GM19328 (cell line): Measurements from ENCODE around the gene SRRT.
"Not testable (repeated sequence)": the region's sequence is repeated elsewhere in the genome, so short reads cannot be mapped to it uniquely, and the experiment has no call there.

Experiments
- ATAC-seq: cut with Tn5 transposase; IDR thresholded peaks from one replicate; pipeline ENCODE4 v1.9.1; 2021; ENCODE audit warnings: mild to moderate bottlenecking, moderate library complexity; ENCODE audit not compliant: unreplicated experiment

The SRRT gene

GRCh38 chr7:100921039-100921438, 46.1 kb downstream of the SRRT start:
- ATAC-seq = no peak

DNA sequence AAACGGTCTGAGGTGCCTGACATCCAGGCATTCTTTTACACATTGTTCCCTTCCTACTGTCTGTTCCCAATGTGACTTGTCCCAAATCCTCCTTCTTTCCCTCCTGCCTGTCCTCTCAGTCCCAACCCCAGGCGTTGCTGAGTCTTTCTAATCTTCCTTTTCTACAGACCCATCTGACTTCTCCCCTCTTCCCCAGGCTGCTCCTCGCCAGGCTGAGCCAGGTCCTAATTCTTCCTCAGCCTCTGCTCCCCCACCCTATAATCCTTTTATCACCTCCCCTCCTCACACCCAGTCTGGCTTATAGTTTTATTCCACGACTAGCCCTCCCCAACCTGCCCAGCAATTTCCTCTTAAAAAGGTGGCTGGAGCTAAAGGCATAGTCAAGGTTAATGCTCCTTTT, 48.7 kb downstream of the SRRT start:
- ATAC-seq = not testable (repeated sequence)

DNA sequence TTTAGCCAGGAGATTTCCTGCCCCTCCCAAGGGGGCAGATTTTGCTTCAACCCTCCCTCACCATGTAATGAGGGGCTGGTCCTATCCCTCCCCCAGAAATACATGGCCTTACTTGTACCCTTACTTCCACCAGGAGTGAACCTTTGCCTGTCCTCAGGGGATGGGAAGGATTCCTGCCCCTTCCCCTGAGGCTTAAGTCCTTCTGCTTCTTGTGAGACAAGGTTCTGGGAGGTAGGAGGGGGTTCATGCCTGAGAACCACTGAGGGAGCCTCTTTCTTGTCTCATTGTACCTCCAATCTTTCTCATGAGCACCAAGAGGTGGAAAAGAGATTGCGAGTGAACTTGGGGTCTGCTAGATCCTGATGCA, 54.9 kb downstream of the SRRT start:
- ATAC-seq = no peak

DNA sequence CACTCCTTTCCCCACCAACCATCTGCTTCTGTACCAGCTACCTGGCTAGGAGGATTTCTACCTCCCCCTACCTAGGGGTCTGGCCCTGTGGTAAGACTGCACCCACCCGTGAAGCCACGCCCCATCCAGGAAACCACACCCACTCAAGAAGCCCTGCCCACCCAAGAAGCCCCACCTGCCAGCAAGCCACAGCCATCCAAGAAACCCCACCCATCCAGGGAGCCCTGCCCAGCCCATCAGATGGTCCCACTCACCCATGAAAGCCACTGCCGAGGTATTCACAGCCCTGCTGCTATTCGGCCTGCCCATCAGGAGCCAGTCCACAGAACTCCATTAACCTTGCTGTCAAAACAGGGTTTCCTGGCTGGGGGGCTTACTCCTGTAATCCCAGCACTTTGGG, 58.8 kb downstream of the SRRT start:
- ATAC-seq = no peak

- not testable (repeated sequence) for ATAC-seq
Observed at GRCh38 chr7:100935381-100935780, 60.5 kb downstream of the SRRT start.

DNA sequence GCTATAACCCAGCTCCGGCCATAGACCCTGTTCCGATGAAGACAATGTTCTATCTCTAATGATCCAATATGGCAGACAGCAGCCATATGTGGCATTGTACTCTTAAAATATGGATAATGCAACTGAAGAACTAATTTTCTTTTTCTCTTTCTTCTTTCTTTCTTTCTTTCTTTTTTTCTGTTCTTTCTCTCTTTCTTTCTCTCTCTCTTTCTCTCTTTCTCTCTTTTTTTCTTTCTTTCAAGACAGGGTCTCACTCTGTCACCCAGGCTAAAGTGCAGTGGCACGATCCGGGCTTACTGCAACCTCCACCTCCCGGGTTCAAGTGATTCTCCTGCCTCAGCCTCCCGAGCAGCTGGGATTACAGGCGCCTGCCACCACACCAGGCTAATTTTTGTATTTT, 61.3 kb downstream of the SRRT start:
- not testable (repeated sequence) for ATAC-seq
